ENCODE measurements around the gene CARD9.

DNA sequence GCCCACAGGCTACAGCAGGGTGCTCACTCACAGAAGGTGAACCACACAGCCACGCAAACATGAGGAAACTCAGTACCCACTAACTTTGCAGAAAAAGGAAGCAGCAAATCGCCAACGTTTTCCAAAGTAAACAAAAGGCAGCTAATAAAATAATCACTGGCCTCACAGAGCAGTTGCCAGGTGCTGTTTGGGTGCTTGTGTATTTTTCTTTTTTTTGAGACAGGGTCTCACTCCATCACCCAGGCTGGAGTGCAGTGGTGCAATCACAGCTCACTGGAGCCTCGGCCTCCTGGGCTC, 22.7 kb upstream of the CARD9 start:
- TF ChIP-seq POLR2A (IDR thresholded peaks at IDR 0.05; ENCODE audit: low read length) = no peak
- no peak for TF ChIP-seq GATA1 (IDR thresholded peaks at IDR 0.05; ENCODE audit: low read depth, low read length)

All from erythroblast (primary cell).